Calu3 (cell line): ENCODE measurements around the gene PPP2R2B. TPM values are rescaled to one million over a fixed set of nuclear protein-coding genes. Genes with fewer than 3 reads are reported as not detected.

Source experiments
- BruUV-seq: library from RNA; stranded (reverse); fragments of 400-500 nt; replicated peaks from 2 replicates; lab custom pipeline; 2021; lab: Mats Ljungman, UMichigan
- CTCF ChIA-PET: fragments of 300-600 bp; sonication (Branson Sonifier 250); formaldehyde crosslinking; loops from one replicate; lab custom pipeline; 2022; ENCODE audit warnings: antibody characterized with exemption; lab: Charles Lee
- DNase-seq: peaks from one replicate; pipeline ENCODE4 v3.0.0; 2022
- H3K27ac Mint-ChIP-seq: one replicate; pipeline ENCODE4 v1.8.0; 2022; ENCODE audit warnings: mixed read lengths; ENCODE audit not compliant: unreplicated experiment
- H3K27me3 Mint-ChIP-seq: one replicate; pipeline ENCODE4 v1.8.0; 2022; ENCODE audit warnings: mixed read lengths; ENCODE audit not compliant: unreplicated experiment
- H3K36me3 Mint-ChIP-seq: one replicate; pipeline ENCODE4 v1.8.0; 2022; ENCODE audit warnings: mild to moderate bottlenecking, moderate library complexity, mixed read lengths; ENCODE audit not compliant: insufficient read depth, unreplicated experiment
- H3K4me1 Mint-ChIP-seq: one replicate; pipeline ENCODE4 v1.8.0; 2022; ENCODE audit warnings: mild to moderate bottlenecking, low read depth, mixed read lengths; ENCODE audit not compliant: unreplicated experiment
- H3K4me3 Mint-ChIP-seq: one replicate; pipeline ENCODE4 v1.8.0; 2022; ENCODE audit warnings: mild to moderate bottlenecking, low read depth, moderate library complexity, mixed read lengths; ENCODE audit not compliant: unreplicated experiment
- H3K9me3 Mint-ChIP-seq: one replicate; pipeline ENCODE4 v1.8.0; 2022; ENCODE audit warnings: low read depth, mixed read lengths; ENCODE audit not compliant: unreplicated experiment
- intact Hi-C: fragments of 100-400 bp; cut with micrococcal nuclease; formaldehyde crosslinking; loops from one replicate; pipeline ENCODE4 v1.10.0; 2022; ENCODE audit not compliant: unreplicated experiment
- total RNA-seq: library from RNA; stranded (reverse); gene quantifications from 2 replicates; pipeline ENCODE4 v1.2.3, GENCODE V29; 2022
- TF ChIP-seq, protein P1 (sequence below): fragments of 200-600 bp; IDR thresholded peaks from one replicate; pipeline ENCODE4 v1.8.0; 2022; ENCODE audit warnings: antibody characterized with exemption; ENCODE audit not compliant: unreplicated experiment

PPP2R2B gene
- total RNA-seq, 1 experiment from 2014 or later: not detected

- no peaks in the 10 kb centered on the region for H3K4me1 Mint-ChIP-seq
- no peak for DNase-seq
- H3K4me3 Mint-ChIP-seq: no peak overlapping the region
- CTCF ChIA-PET: no interaction called here
- TF ChIP-seq, protein P1, sequence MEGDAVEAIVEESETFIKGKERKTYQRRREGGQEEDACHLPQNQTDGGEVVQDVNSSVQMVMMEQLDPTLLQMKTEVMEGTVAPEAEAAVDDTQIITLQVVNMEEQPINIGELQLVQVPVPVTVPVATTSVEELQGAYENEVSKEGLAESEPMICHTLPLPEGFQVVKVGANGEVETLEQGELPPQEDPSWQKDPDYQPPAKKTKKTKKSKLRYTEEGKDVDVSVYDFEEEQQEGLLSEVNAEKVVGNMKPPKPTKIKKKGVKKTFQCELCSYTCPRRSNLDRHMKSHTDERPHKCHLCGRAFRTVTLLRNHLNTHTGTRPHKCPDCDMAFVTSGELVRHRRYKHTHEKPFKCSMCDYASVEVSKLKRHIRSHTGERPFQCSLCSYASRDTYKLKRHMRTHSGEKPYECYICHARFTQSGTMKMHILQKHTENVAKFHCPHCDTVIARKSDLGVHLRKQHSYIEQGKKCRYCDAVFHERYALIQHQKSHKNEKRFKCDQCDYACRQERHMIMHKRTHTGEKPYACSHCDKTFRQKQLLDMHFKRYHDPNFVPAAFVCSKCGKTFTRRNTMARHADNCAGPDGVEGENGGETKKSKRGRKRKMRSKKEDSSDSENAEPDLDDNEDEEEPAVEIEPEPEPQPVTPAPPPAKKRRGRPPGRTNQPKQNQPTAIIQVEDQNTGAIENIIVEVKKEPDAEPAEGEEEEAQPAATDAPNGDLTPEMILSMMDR: no peak
- no TSS peak for BruUV-seq
- no peak overlapping the region for H3K27ac Mint-ChIP-seq
- H3K9me3 Mint-ChIP-seq: no peaks in the 10 kb centered on the region
- intact Hi-C loops: no loop called here
- no peaks in the 10 kb centered on the region for H3K36me3 Mint-ChIP-seq
- peaks cover 18% of the 10 kb centered on the region for H3K27me3 Mint-ChIP-seq
Observed at GRCh38 chr5:146595088-146595487, 283.5 kb downstream of the PPP2R2B start.

DNA sequence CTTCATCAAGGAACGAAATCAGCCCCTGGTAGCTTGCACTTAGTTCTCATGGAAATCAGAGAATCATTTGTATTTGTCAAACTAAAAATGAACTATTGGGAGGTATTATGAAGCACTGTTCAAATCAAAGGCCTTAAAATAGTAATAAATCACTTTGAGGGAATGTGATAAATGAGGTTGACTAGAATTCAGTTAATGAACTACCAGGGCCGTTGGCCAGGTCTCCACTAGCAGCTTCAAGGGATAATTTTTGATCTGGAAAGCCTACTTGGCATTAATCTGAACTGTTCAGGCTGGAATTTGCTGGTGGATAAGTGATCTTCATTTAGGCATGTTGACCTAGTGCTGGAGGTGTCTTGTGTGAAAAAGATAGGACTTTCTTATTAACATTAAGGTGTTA lies 286.2 kb downstream of the PPP2R2B start:
- TF ChIP-seq, protein P1: no peak
- no peak for DNase-seq
- no peaks in the 10 kb centered on the region for H3K36me3 Mint-ChIP-seq
- H3K4me1 Mint-ChIP-seq: no peaks in the 10 kb centered on the region
- no peaks in the 10 kb centered on the region for H3K9me3 Mint-ChIP-seq
- peaks cover 18% of the 10 kb centered on the region for H3K27me3 Mint-ChIP-seq
- intact Hi-C loops: no loop called here
- no peak overlapping the region for H3K4me3 Mint-ChIP-seq
- H3K27ac Mint-ChIP-seq: no peak overlapping the region
- CTCF ChIA-PET: no interaction called here
- no TSS peak for BruUV-seq

DNA sequence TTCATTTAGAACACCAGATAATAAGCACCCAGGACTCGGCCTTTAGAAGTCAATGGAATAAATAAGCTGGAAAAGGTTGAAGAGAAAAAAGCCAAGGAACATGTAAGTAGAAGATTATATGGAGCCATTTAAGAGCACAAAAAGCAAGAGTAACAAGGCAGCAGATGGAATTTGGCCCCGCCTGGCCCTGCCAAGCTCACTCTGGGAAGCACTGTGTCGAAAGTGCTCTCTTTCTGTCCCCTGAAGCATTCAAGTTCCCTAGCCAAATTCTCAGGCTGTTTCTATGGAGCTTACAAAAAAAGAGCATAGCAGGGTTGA lies 289.6 kb downstream of the PPP2R2B start:
- TF ChIP-seq, protein P1: no peak
- H3K27ac Mint-ChIP-seq: no peak overlapping the region
- H3K4me1 Mint-ChIP-seq: no peaks in the 10 kb centered on the region
- H3K9me3 Mint-ChIP-seq: no peaks in the 10 kb centered on the region
- intact Hi-C loops: no loop called here
- peaks cover 15% of the 10 kb centered on the region for H3K27me3 Mint-ChIP-seq
- BruUV-seq: no TSS peak
- CTCF ChIA-PET: no interaction called here
- no peaks in the 10 kb centered on the region for H3K36me3 Mint-ChIP-seq
- no peak for DNase-seq
- H3K4me3 Mint-ChIP-seq: no peak overlapping the region

- TF ChIP-seq, protein P1: no peak
- CTCF ChIA-PET: no interaction called here
- no peak for DNase-seq
- no peaks in the 10 kb centered on the region for H3K36me3 Mint-ChIP-seq
- H3K27me3 Mint-ChIP-seq: peaks cover 15% of the 10 kb centered on the region
- H3K4me3 Mint-ChIP-seq: no peak overlapping the region
- no peaks in the 10 kb centered on the region for H3K9me3 Mint-ChIP-seq
- no peaks in the 10 kb centered on the region for H3K4me1 Mint-ChIP-seq
- H3K27ac Mint-ChIP-seq: no peak overlapping the region
- intact Hi-C loops: no loop called here
- BruUV-seq: no TSS peak
Observed at GRCh38 chr5:146588331-146589027, 290.1 kb downstream of the PPP2R2B start.
